Measurements from ENCODE around the gene LNX1. TPM values are rescaled to one million over a fixed set of nuclear protein-coding genes. Genes with fewer than 3 reads are reported as not detected.

Gene LNX1
- total RNA-seq, 1 donor from 2014 or later, result 4.4 TPM

- FAIRE-seq, result no peak
- Histone ChIP-seq H2AFZ (ENCODE audit: low read depth, low read length) (no peak overlapping the region), H4K20me1 (ENCODE audit: insufficient read depth, low read length) (no peaks in the 10 kb centered on the region), H3K79me2 (ENCODE audit: insufficient read depth, low read length) (no peaks in the 10 kb centered on the region), H3K4me1 (ENCODE audit: insufficient read depth, low read length) (peaks cover 20% of the 10 kb centered on the region), H3K27ac (ENCODE audit: low read depth, low read length) (no peak overlapping the region), H3K9ac (ENCODE audit: low read length) (no peak overlapping the region), H3K36me3 (ENCODE audit: insufficient read depth, low read length) (no peaks in the 10 kb centered on the region), H3K9me3 (ENCODE audit: insufficient read depth, low read depth, low read length) (no peaks in the 10 kb centered on the region), H3K27me3 (ENCODE audit: insufficient read depth, low read length) (no peaks in the 10 kb centered on the region), H3K4me3 (ENCODE audit: insufficient read depth, low read depth, low read length) (no peak overlapping the region), H3K4me2 (ENCODE audit: low read length) (no peak overlapping the region)
- Mint-ChIP-seq H3K27me3 (ENCODE audit: low read depth, unreplicated experiment) (no peaks in the 10 kb centered on the region), H3K4me1 (ENCODE audit: low read depth, unreplicated experiment) (peaks cover 31% of the 10 kb centered on the region), H3K4me3 (ENCODE audit: unreplicated experiment) (peak overlapping the region; percentile 23), H3K27ac (ENCODE audit: unreplicated experiment) (no peak overlapping the region), H3K9me3 (ENCODE audit: unreplicated experiment) (no peaks in the 10 kb centered on the region), H3K36me3 (ENCODE audit: low read depth, unreplicated experiment) (no peaks in the 10 kb centered on the region)
- no peak for TF ChIP-seq EZH2 (IDR thresholded peaks at IDR 0.05; ENCODE audit: insufficient read depth, low read length)
- no peak for TF ChIP-seq CTCF (IDR thresholded peaks at IDR 0.05; ENCODE audit: insufficient read depth, low read depth, low read length)
- no peak for DNase-seq (ENCODE audit: low read depth)
Measured at GRCh38 chr4:53590187-53590586, 1.1 kb downstream of the LNX1 start.

GRCh38 chr4:53589511-53589910, 1.8 kb downstream of the LNX1 start:
- Histone ChIP-seq H3K36me3 (ENCODE audit: insufficient read depth, low read length) (no peaks in the 10 kb centered on the region), H3K9me3 (ENCODE audit: insufficient read depth, low read depth, low read length) (no peaks in the 10 kb centered on the region), H4K20me1 (ENCODE audit: insufficient read depth, low read length) (no peaks in the 10 kb centered on the region), H3K27ac (ENCODE audit: low read depth, low read length) (no peak overlapping the region), H3K4me3 (ENCODE audit: insufficient read depth, low read depth, low read length) (no peak overlapping the region), H3K79me2 (ENCODE audit: insufficient read depth, low read length) (no peaks in the 10 kb centered on the region), H3K4me1 (ENCODE audit: insufficient read depth, low read length) (peaks cover 20% of the 10 kb centered on the region), H2AFZ (ENCODE audit: low read depth, low read length) (no peak overlapping the region), H3K4me2 (ENCODE audit: low read length) (no peak overlapping the region), H3K27me3 (ENCODE audit: insufficient read depth, low read length) (no peaks in the 10 kb centered on the region), H3K9ac (ENCODE audit: low read length) (no peak overlapping the region)
- H3K9me3 Mint-ChIP-seq (ENCODE audit: unreplicated experiment), result no peaks in the 10 kb centered on the region
- DNase-seq (ENCODE audit: low read depth) (no peak), FAIRE-seq (no peak)
- peaks cover 28% of the 10 kb centered on the region for H3K4me1 Mint-ChIP-seq (ENCODE audit: low read depth, unreplicated experiment)
- TF ChIP-seq CTCF (IDR thresholded peaks at IDR 0.05; ENCODE audit: insufficient read depth, low read depth, low read length) (no peak), EZH2 (IDR thresholded peaks at IDR 0.05; ENCODE audit: insufficient read depth, low read length) (no peak)
- H3K27ac Mint-ChIP-seq (ENCODE audit: unreplicated experiment), result no peak overlapping the region
- no peaks in the 10 kb centered on the region for H3K27me3 Mint-ChIP-seq (ENCODE audit: low read depth, unreplicated experiment)
- H3K36me3 Mint-ChIP-seq (ENCODE audit: low read depth, unreplicated experiment), result no peaks in the 10 kb centered on the region
- H3K4me3 Mint-ChIP-seq (ENCODE audit: unreplicated experiment), result no peak overlapping the region

GRCh38 chr4:53587135-53587534, 4.2 kb downstream of the LNX1 start:
- Mint-ChIP-seq H3K4me3 (ENCODE audit: unreplicated experiment) (no peak overlapping the region), H3K27me3 (ENCODE audit: low read depth, unreplicated experiment) (no peaks in the 10 kb centered on the region), H3K27ac (ENCODE audit: unreplicated experiment) (no peak overlapping the region), H3K4me1 (ENCODE audit: low read depth, unreplicated experiment) (peaks cover 19% of the 10 kb centered on the region), H3K9me3 (ENCODE audit: unreplicated experiment) (no peaks in the 10 kb centered on the region), H3K36me3 (ENCODE audit: low read depth, unreplicated experiment) (no peaks in the 10 kb centered on the region)
- H3K36me3 ChIP-seq (ENCODE audit: insufficient read depth, low read length), result no peaks in the 10 kb centered on the region
- H3K4me1 ChIP-seq (ENCODE audit: insufficient read depth, low read length), result peaks cover 10% of the 10 kb centered on the region
- no peak overlapping the region for H2AFZ ChIP-seq (ENCODE audit: low read depth, low read length)
- H3K9ac ChIP-seq (ENCODE audit: low read length), result no peak overlapping the region
- no peak overlapping the region for H3K27ac ChIP-seq (ENCODE audit: low read depth, low read length)
- H3K4me3 ChIP-seq (ENCODE audit: insufficient read depth, low read depth, low read length), result no peak overlapping the region
- H4K20me1 ChIP-seq (ENCODE audit: insufficient read depth, low read length), result no peaks in the 10 kb centered on the region
- DNase-seq (ENCODE audit: low read depth) (no peak), FAIRE-seq (no peak)
- H3K79me2 ChIP-seq (ENCODE audit: insufficient read depth, low read length), result no peaks in the 10 kb centered on the region
- TF ChIP-seq CTCF (IDR thresholded peaks at IDR 0.05; ENCODE audit: insufficient read depth, low read depth, low read length) (no peak), EZH2 (IDR thresholded peaks at IDR 0.05; ENCODE audit: insufficient read depth, low read length) (no peak)
- no peak overlapping the region for H3K4me2 ChIP-seq (ENCODE audit: low read length)
- H3K27me3 ChIP-seq (ENCODE audit: insufficient read depth, low read length), result no peaks in the 10 kb centered on the region
- H3K9me3 ChIP-seq (ENCODE audit: insufficient read depth, low read depth, low read length), result no peaks in the 10 kb centered on the region
